GM19452 (cell line): ENCODE data around the gene RNASE13.

Experiments used
- ATAC-seq: cut with Tn5 transposase; IDR thresholded peaks from one replicate; pipeline ENCODE4 v1.9.1; 2021; ENCODE audit not compliant: unreplicated experiment

Gene RNASE13, protein sequence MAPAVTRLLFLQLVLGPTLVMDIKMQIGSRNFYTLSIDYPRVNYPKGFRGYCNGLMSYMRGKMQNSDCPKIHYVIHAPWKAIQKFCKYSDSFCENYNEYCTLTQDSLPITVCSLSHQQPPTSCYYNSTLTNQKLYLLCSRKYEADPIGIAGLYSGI

DNA sequence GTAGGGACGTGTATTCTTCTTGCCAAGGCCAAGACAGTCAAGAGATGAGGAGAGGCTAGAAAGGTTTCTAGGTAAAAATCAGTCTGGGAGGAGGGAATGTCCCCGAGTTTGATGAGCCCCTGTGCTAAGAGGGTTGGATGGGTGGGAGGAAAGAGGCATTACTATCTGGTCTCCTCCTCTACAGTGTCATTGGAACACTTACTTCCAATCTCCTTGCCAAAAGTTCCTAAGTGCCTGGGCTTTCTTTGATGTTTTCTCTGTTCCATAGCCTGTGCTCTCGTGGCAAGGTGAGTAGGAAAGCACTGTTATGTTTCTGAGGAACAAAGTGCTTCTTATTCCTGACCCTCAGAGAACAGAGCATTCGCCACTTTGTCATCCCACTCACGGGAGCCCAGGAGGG is at the start of gene RNASE13:
Gene RNASE13, minus strand, starts transcription at position 101 of the 400 bp plus-strand sequence. CDS start 519 bp downstream, outside the sequence.
- ATAC-seq = no peak

DNA sequence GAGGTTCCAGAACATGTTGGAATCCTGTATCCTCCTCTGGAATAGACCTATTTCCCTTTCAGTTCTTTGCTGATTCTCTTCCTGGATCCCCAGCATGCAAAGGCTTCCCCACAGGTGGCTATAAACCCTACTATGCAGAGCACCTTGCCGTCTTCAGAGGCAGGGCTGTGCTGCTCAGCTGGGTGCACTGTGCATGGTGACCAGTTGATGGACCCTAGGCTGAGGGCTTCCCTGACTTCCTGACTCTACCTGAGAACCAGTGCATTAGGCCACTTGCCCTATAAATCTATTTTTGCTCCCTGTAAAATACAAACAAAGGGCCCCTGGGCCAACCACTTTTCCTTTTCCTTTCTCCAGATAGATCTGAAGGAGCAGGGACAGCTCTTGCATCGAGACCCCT is 49.8 kb upstream of the RNASE13 start:
- ATAC-seq = no peak

DNA sequence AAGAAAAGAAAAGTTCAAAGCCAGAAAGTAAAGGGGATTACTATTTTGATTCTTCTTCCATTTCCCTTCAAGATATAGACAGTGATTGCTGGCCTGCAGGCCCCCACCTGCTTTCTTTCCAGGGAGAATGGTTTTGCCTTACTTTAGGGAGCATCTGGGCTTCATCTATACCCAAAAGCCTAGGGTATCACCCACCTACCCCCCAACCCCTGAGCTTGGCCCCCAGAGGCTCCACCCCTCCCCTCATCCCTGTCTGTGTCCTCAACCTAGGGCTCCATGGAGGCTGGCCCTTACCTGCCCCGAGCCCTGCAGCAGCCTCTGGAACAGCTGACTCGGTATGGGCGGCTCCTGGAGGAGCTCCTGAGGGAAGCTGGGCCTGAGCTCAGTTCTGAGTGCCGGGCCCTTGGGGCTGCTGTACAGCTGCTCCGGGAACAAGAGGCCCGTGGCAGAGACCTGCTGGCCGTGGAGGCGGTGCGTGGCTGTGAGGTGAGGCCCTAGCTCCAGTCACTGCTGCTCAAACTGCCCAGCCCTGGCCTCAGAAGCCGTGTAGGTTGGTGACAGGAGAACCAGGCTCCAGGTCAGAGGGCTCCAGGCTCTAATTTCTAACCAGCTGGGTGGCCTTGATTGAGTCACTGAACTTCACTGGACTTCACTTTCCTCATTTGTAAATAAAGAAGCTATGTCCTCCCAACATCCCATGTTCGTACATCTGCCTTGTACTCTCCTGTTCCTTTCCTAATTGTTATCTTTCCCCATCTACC is 49.1 kb upstream of the RNASE13 start:
- ATAC-seq = no peak

DNA sequence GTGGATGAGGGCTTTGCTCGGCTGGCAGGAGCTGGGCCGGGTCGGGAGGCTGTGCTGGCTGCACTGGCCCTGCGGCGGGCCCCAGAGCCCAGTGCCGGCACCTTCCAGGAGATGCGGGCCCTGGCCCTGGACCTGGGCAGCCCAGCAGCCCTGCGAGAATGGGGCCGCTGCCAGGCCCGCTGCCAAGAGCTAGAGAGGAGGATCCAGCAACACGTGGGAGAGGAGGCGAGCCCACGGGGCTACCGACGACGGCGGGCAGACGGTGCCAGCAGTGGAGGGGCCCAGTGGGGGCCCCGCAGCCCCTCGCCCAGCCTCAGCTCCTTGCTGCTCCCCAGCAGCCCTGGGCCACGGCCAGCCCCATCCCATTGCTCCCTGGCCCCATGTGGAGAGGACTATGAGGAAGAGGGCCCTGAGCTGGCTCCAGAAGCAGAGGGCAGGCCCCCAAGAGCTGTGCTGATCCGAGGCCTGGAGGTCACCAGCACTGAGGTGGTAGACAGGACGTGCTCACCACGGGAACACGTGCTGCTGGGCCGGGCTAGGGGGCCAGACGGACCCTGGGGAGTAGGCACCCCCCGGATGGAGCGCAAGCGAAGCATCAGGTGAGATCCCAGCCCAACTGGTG is 47.0 kb upstream of the RNASE13 start:
- ATAC-seq = no peak

DNA sequence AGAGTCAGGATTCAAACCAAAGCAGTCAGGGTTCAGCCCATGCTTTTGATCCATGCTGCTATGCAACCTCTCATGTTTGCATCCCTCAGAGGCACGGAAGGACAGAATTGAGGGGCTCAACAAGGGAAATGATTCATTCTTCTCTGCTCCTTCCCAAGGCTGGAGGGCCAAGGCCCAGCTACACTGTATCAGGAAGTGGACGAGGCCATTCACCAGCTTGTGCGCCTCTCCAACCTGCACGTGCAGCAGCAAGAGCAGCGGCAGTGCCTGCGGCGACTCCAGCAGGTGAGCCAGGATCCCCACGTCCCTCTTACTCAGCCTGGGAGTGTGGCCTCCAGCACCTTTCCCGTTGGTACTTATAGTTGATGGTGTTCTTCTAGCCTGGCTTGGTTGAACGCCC is 44.1 kb upstream of the RNASE13 start:
- no peak for ATAC-seq

DNA sequence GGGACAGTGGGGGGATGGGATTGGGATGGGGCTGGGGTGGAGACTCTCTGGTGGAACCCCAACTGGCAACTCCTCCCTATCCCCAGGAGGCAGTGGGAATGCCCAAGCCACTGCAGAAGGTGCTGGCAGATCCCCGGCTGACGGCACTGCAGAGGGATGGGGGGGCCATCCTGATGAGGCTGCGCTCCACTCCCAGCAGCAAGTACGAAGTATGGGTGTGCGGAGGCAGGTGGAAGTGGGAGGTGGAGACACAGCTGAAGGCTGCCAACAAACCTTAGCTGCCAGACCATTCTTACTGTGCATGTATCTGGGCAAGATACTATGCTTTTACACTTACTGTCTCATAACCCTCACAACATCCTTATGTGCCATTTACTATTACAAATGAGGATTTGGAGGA is 43.7 kb upstream of the RNASE13 start:
- ATAC-seq = no peak

DNA sequence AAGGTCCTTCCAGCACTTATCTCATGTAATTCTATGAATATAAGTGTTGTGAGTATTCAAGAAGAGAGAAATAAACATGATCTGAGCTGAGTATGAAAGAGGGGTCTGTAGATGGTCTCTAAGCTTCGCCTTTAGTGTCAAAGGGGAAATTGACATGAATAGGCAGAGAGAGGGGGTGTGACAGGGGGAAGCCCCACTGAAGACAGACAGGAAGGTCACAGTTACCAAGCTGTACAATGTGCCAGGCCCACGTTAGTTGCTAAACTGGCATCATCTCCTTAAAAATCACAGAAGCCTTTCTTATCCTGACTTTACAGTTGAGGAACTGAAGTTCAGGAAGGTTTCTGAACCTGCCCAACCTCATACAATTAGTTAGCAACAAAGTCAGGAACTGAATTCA is 43.1 kb upstream of the RNASE13 start:
- ATAC-seq = no peak

DNA sequence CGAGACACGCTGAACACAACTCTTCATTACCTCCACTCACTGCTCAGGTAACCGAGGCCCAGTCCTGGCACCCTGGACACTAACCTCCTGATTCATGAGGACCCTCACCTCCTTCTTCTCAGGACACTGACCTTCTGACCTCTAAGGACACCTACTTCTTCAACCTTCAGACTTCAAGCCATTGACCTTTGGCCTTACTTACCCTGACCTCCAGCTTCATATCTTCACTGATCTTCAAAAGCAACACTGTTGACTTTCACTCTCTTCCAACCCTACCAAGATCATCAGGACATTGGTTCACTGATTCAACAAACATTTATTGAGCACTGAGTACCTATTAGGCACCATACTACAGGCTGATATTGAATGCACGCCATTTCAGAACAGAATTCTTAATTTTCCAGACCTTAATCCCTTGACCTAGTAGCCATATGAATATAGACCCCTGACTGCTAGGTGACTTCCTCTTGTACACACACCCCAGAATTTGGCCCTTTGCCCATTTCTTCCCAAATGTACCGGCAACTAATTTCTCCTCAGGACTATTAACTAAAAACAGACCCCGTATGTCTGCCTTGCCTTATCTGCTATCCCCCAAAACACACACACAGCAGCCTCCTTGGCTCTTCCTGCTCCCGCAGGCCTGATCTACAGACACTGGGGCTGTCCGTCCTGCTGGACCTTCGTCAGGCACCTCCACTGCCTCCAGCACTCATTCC is 41.3 kb upstream of the RNASE13 start:
- ATAC-seq = no peak

DNA sequence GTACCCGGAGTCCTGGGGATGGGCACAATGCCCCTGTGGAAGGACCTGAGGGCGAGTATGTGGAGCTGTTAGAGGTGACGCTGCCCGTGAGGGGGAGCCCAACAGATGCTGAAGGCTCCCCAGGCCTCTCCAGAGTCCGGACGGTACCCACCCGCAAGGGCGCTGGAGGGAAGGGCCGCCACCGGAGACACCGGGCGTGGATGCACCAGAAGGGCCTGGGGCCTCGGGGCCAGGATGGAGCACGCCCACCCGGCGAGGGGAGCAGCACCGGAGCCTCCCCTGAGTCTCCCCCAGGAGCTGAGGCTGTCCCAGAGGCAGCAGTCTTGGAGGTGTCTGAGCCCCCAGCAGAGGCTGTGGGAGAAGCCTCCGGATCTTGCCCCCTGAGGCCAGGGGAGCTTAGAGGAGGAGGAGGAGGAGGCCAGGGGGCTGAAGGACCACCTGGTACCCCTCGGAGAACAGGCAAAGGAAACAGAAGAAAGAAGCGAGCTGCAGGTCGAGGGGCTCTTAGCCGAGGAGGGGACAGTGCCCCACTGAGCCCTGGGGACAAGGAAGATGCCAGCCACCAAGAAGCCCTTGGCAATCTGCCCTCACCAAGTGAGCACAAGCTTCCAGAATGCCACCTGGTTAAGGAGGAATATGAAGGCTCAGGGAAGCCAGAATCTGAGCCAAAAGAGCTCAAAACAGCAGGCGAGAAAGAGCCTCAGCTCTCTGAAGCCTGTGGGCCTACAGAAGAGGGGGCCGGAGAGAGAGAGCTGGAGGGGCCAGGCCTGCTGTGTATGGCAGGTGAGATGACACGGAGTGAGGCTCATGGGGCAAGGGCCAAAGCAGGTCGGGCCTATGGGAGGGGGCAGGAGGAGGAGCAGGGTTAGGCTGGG is 40.0 kb upstream of the RNASE13 start:
- no peak for ATAC-seq

DNA sequence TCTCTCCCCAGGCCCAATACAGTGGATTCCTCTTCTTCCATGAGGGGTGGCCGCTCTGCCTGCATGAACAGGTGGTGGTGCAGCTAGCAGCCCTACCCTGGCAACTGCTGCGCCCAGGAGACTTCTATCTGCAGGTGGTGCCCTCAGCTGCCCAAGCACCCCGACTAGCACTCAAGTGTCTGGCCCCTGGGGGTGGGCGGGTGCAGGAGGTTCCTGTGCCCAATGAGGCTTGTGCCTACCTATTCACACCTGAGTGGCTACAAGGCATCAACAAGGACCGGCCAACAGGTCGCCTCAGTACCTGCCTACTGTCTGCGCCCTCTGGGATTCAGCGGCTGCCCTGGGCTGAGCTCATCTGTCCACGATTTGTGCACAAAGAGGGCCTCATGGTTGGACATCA is 39.3 kb upstream of the RNASE13 start:
- no peak for ATAC-seq

DNA sequence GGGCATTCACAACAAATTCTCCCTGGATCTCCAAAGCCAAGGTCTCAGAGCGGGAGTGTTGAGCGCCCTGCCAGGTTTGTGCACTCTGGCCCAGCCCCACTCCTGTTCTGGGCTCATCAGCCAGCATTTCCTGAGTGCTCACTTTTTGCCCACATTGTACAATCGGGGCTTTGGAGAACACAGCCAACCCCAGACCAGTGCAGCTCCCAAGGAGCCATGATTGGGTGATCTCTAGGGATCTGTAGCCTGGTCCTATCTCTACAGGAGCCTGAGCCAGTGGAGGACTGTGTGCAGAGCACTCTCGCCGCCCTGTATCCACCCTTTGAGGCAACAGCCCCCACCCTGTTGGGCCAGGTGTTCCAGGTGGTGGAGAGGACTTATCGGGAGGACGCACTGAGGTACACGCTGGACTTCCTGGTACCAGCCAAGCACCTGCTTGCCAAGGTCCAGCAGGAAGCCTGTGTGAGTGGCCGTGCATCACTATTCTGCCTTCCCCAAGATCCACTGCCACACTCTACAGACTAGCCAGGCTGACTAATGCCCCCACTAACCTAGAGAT is 38.3 kb upstream of the RNASE13 start:
- ATAC-seq = no peak

DNA sequence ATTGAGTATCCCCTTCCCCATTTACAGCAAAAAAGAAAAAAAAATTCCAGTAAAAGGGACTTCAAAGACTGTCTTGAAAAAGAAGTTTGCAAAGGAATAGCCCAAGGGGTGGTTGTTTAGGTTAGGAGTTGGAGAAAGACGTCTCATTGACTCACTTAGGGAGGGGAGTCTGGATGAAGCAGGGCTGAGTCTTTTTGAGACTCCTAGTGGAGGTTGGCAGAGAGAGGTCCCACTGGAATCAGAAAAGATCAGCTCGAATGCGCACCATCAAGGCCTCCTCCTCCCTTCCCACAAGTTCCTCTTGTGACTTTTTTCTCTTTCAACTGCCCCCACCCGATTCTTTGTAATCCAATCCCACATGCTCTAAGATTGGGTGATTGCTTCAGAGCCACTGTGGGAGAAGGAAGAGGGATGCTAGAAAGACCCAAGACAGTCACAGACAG is 37.4 kb upstream of the RNASE13 start:
- no peak for ATAC-seq

DNA sequence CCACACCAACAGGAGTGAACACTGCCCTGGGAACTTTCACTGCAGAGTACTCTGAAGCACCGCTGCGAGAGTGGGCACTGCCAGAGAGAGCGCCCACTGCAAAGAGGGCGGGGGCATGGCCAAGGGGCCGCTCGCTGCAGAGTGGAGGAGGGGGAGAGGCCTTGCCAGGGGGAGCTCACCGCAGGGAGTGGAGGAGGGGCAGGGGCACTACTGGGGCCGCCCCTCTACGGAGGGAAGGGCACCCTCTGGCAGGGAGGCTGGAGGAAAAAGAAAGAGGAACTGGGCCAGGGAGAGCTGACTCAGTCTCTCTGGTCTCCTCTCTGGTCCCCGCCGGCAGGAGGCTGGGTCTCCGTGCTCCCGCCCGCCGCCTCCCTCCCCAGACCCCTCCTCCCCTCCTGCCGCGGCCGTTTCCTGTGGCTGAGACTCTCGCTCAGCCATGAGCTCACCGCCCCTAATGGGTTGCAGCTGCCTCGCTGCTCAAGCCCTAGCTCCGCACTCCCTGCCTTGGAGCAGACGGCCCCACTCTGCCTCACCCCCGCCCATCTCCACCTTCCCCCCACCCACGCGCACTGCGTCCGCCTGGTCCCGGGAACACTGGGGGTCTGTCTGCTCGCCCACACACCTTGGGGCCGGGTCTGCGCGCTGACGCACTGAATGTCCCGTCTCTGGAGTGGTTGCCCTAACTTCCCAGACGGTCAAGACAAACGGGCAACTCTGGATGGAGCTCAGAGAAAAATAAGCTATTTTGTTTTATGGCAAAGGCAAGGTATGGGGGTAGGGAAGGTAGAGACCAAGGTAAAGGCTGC is 36.8 kb upstream of the RNASE13 start:
- ATAC-seq = peak; percentile 65

DNA sequence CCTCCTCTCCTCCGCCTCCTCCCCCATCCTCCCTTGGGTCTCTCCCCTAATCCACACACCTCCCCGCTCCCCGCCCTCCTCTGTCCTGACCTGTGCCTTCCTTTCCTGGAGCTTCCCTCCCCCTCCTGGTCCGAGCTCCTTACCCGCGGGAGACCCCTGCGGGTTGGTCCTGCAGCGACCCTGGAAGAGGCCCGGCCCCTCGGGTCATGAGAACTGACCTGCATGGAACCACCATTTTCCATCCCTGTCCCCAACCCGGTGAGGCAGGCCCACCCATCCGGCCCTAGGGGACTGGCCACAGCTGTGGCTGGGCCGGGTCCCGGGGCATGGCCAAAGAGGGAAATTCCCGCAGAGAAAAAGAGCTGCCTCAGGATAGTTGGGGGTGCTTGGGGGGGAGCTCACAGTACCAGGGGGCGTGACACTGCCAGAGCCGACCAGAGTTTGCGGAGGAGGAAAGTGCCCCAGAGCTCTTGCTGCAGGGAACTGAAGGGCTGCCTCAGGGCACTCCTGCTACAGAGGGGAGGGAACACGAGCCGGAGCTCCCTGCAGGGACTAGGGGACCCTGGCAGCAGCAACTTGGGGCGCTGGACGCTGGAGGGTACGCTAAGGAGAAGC is 36.1 kb upstream of the RNASE13 start:
- peak; percentile 2 for ATAC-seq

DNA sequence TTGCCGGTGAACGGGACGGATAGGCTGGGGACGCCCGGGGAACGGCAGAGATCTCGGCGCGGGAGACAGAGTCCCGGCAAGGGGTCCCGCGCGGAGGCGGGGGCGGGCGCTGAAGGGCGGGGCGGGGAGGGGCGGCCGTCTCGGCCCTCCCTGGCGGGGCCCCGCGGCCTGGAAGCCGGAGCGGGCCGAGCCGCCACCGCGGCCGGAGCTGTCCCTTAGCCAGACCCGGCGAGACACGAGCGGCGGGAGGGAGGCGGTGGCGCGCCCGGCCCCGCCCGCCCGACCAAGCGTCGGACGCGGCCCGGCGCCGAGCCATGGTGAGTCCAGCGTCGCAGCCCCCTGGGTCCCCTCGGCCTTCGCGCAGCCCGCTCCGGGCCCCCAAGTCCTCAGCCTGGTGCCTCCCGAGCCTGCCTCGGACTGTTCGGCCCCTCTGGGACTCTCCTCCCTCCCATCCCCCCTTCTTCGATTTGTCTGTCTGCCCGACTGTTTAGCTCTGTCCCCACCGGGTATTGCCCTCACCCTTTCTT is 35.5 kb upstream of the RNASE13 start, which contains the start of gene ARHGEF40:
Gene ARHGEF40, plus strand, starts transcription at position 222 of the 527 bp plus-strand sequence. Its CDS starts 93 bp downstream, at position 315.
- ATAC-seq = no peak

DNA sequence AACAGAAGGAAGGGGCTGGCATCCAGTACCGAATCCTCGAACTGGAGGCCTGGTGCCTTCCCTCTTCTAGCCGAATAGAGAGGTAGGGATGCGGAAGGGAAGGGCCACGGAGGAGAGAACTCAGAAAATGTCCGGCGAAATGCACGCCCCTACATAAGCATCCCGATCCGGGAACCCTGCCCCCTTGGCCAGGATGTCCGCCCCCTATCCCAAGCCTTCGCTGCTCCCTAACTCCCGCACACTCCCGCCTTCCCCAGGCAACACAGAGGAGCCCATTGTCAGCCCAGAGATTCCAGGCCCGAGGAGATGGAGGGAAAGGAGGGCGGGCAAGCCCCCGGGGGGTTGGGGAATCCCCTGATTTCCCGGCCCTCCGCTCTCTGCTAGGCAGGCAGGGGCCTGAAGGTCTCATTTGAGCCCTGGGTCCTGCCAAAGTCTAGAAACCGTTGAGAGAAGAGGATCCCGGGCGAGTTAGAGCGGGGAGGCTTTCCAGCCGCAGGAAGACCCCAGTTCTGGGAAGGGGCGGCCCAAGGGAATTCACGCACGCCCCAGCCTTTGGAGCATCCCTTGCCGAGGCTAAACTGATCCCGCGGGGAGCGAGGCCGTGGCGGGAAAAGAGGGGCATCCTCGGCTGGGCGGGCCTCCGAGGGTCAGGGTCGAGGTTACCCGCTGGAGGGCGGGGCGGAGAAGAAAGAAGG is 34.9 kb upstream of the RNASE13 start:
- no peak for ATAC-seq

DNA sequence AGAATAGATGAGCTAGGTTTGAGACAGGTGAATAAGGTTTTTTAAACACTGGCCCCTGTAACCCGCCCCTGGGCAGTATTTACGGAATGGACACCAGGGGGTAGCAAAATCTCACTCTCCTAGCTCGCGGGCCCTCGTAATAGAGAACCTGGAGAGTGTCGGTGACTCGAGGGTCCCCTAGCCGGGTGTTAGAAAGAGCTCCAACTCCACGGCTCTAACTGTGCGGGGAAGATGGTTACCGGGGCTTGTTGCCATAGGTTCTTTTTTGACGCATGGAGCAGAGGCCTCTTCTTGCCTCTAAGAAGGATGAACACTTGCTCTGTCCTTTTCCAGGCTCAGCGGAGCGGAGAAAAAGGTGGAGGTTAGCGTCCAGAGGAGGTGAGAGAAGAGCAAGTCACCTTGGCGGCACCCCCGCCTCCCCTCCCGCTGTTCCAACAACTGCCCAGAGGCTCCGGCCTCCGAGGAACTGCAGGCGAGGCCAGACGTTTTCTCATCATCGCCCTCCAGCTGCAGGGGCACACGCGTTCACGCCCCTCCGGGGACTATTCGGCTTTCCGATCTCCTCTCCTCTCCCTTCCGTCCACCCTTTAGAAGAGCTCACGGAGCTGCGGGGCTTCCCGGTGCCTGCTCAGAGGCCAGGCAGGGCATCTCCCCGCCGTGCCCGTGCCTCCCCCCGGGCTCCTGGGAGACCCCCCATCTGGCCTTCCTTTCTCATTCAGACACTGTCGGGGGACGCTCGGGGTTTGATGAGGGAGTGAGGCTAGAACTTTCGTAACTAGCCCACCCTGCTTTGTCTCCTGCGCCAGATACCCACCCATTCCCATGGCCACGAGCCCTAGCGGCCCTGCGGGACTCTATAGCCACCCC is 34.1 kb upstream of the RNASE13 start:
- no peak for ATAC-seq
